ENCODE results near the gene PNMA8A. TPM values are rescaled to one million over a fixed set of nuclear protein-coding genes. Genes with fewer than 3 reads are reported as not detected.

PNMA8A gene
- total and polyA plus RNA-seq, 12 donors = 7.6 to 64.6 (median 44.2) TPM

- intact Hi-C loops (cut with DNase I) = no loop called here
- Histone ChIP-seq H3K27me3 (no peaks in the 10 kb centered on the region), H3K4me1 (replicated peaks in 1 of 2) (peaks cover 10 to 31% of the 10 kb centered on the region in 2 donors), H3K36me3 (replicated peaks in 1 of 2) (no peaks in the 10 kb centered on the region), H3K27ac (peak overlapping the region; percentile 66 to 84 (median 78)), H3K9me3 (replicated peaks in 1 of 3) (no peaks in the 10 kb centered on the region), H3K4me3 (peak overlapping the region in 2 of 4 donors; percentile 28 to 76)
- DNase-seq = peak in 5 of 7 donors; percentile 46 to 66 (median 56)
- TF ChIP-seq POLR2A (IDR thresholded peaks at IDR 0.05) (no peak), CTCF (IDR thresholded peaks at IDR 0.05) (no peak)
- WGBS, 4 donors = 1 to 18% (median 3%) methylated on average over 9 to 10 of the region's 10 CpGs
These were observed 45.3 kb downstream of the PNMA8A start for GRCh38 chr19:46426035-46426505.

- intact Hi-C loops (cut with DNase I) = no loop called here
- TF ChIP-seq POLR2A (IDR thresholded peaks at IDR 0.05) = no peak
- no peak for TF ChIP-seq CTCF (IDR thresholded peaks at IDR 0.05)
- 63 to 76% (median 72%) methylated on average over 5 of the region's 5 CpGs for WGBS, 4 donors
- H3K9me3 ChIP-seq (replicated peaks in 1 of 3) = no peaks in the 10 kb centered on the region
- H3K4me1 ChIP-seq (replicated peaks in 1 of 2) = peaks cover 5 to 21% of the 10 kb centered on the region in 2 donors
- no peaks in the 10 kb centered on the region for H3K36me3 ChIP-seq (replicated peaks in 1 of 2)
- no peak for DNase-seq
- no peaks in the 10 kb centered on the region for H3K27me3 ChIP-seq
- H3K27ac ChIP-seq = no peak overlapping the region
- no peak overlapping the region for H3K4me3 ChIP-seq
These were observed 48.2 kb downstream of the PNMA8A start for GRCh38 chr19:46423188-46423587.

GRCh38 chr19:46422344-46422743, 49.0 kb downstream of the PNMA8A start:
- Histone ChIP-seq H3K4me1 (replicated peaks in 1 of 2) (peaks cover 4 to 16% of the 10 kb centered on the region in 2 donors), H3K27ac (no peak overlapping the region), H3K27me3 (no peaks in the 10 kb centered on the region), H3K9me3 (replicated peaks in 1 of 3) (no peaks in the 10 kb centered on the region), H3K4me3 (no peak overlapping the region), H3K36me3 (replicated peaks in 1 of 2) (no peaks in the 10 kb centered on the region)
- intact Hi-C loops (cut with DNase I) = no loop called here
- WGBS, 4 donors = 75 to 84% (median 76%) methylated on average over 2 of the region's 2 CpGs; no CpG with 5 or more reads in 1 of the 4 donors
- DNase-seq = no peak
- no peak for TF ChIP-seq POLR2A (IDR thresholded peaks at IDR 0.05)
- TF ChIP-seq CTCF (IDR thresholded peaks at IDR 0.05) = no peak

- 81 to 88% (median 85%) methylated on average over 7 of the region's 7 CpGs for WGBS, 4 donors
- Histone ChIP-seq H3K9me3 (replicated peaks in 1 of 3) (no peaks in the 10 kb centered on the region), H3K4me1 (replicated peaks in 1 of 2) (peaks cover 5 to 10% of the 10 kb centered on the region in 2 donors), H3K27me3 (no peaks in the 10 kb centered on the region), H3K4me3 (no peak overlapping the region), H3K27ac (no peak overlapping the region), H3K36me3 (replicated peaks in 1 of 2) (no peaks in the 10 kb centered on the region)
- no peak for DNase-seq
- intact Hi-C loops (cut with DNase I) = no loop called here
- no peak for TF ChIP-seq POLR2A (IDR thresholded peaks at IDR 0.05)
- no peak for TF ChIP-seq CTCF (IDR thresholded peaks at IDR 0.05)
These were observed 51.3 kb downstream of the PNMA8A start for GRCh38 chr19:46420056-46420455.

Other genes starting within 250 kb of the PNMA8A start
- not detected for gene IGFL1, start 241.8 kb downstream of the PNMA8A start, total RNA-seq
- gene IGFL1, start 241.8 kb downstream of the PNMA8A start, polyA plus RNA-seq = not detected
- gene HIF3A, start 174.5 kb downstream of the PNMA8A start, total RNA-seq = 10 to 100 TPM in 8 of 9 donors, 1 to 10 TPM in 1; 4.4 to 67.0 (median 29.5) TPM
- gene HIF3A, start 174.5 kb downstream of the PNMA8A start, polyA plus RNA-seq = 10 to 100 TPM in 2 of 3 donors, 1 to 10 TPM in 1; 2.7 to 69.0 (median 17.2) TPM
- 10 to 100 TPM; 56.3 to 97.6 (median 75.1) TPM for gene PPP5C, start 124.5 kb downstream of the PNMA8A start, total RNA-seq
- 100 to 1,000 TPM in 1 of 3 donors, 10 to 100 TPM in 2; 42.3 to 135 (median 75.4) TPM for gene PPP5C, start 124.5 kb downstream of the PNMA8A start, polyA plus RNA-seq
- 10 to 100 TPM; 24.1 to 74.0 (median 35.2) TPM for gene CCDC8, start 58.0 kb downstream of the PNMA8A start, total RNA-seq
- gene CCDC8, start 58.0 kb downstream of the PNMA8A start, polyA plus RNA-seq = 10 to 100 TPM in 2 of 3 donors, 1 to 10 TPM in 1; 6.3 to 20.5 (median 18.8) TPM
- gene PNMA8C, start 42.6 kb downstream of the PNMA8A start, total RNA-seq = 1 to 10 TPM; 1.5 to 4.4 (median 2.0) TPM
- gene PNMA8C, start 42.6 kb downstream of the PNMA8A start, polyA plus RNA-seq = 1 to 10 TPM in 2 of 3 donors, under 1 TPM in 1; 0.47 to 2.4 (median 1.4) TPM
- 10 to 100 TPM; 21.8 to 63.4 (median 30.5) TPM for gene PNMA8B, start 24.3 kb upstream of the PNMA8A start, total RNA-seq
- 10 to 100 TPM in 1 of 3 donors, 1 to 10 TPM in 2; 7.6 to 15.1 (median 7.9) TPM for gene PNMA8B, start 24.3 kb upstream of the PNMA8A start, polyA plus RNA-seq
- 100 to 1,000 TPM; 177 to 334 (median 271) TPM for gene CALM3, start 129.8 kb upstream of the PNMA8A start, total RNA-seq
- 100 to 1,000 TPM; 219 to 579 (median 372) TPM for gene CALM3, start 129.8 kb upstream of the PNMA8A start, polyA plus RNA-seq
- gene PTGIR, start 153.5 kb upstream of the PNMA8A start, total RNA-seq = 10 to 100 TPM in 4 of 9 donors, 1 to 10 TPM in 4, under 1 TPM in 1; 0.94 to 24.8 (median 9.0) TPM
- 10 to 100 TPM in 2 of 3 donors, 1 to 10 TPM in 1; 2.5 to 21.1 (median 11.6) TPM for gene PTGIR, start 153.5 kb upstream of the PNMA8A start, polyA plus RNA-seq
- gene GNG8, start 164.6 kb upstream of the PNMA8A start, total RNA-seq = 1 to 10 TPM in 1 of 9 donors, not detected in 8; 3.9 TPM
- gene GNG8, start 164.6 kb upstream of the PNMA8A start, polyA plus RNA-seq = not detected
- 1 to 10 TPM; 1.7 to 9.8 (median 4.0) TPM for gene DACT3, start 189.6 kb upstream of the PNMA8A start, total RNA-seq
- gene DACT3, start 189.6 kb upstream of the PNMA8A start, polyA plus RNA-seq = 1 to 10 TPM; 2.3 to 3.8 (median 2.6) TPM
- gene PRKD2, start 245.6 kb upstream of the PNMA8A start, total RNA-seq = 10 to 100 TPM in 8 of 9 donors, 1 to 10 TPM in 1; 7.7 to 37.0 (median 23.7) TPM
- gene PRKD2, start 245.6 kb upstream of the PNMA8A start, polyA plus RNA-seq = 10 to 100 TPM in 2 of 3 donors, 1 to 10 TPM in 1; 6.8 to 77.1 (median 53.7) TPM

Measured in adrenal gland (tissue), 12 donors.